ENCODE data around the gene FBXW11. TPM values are rescaled to one million over a fixed set of nuclear protein-coding genes. Genes with fewer than 3 reads are reported as not detected.

FBXW11 gene
- total and polyA plus RNA-seq, 4 donors = 7.6 to 87.5 (median 35.2) TPM

DNA sequence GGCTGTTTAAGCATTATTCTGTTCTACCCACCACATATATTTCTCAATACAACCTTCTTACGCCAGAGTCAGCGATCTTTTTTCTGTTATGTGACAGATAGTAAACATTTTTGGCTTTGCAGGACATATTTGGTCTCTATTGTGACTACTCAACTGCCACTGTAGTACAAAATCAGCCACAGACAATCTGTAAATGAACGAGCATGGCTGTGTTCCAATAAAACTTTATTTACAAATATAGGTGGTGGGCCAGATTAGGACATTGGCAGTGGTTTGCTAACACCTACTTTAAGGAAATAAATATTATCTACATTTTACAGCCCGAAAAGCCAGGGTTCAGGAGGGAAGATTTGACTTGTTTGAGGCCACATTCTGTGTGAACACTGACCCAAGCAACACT, 40.2 kb upstream of the FBXW11 start:
- Histone ChIP-seq H3K9ac (ENCODE audit: insufficient read depth in 1 of 2, low read length in 2 of 2) (no peak overlapping the region), H3K27ac (ENCODE audit: low read depth in 1 of 2, low read length in 1 of 2) (no peak overlapping the region), H3K4me1 (ENCODE audit: control insufficient read depth in 5 of 5, insufficient read depth in 5 of 5, low read length in 5 of 5) (peaks cover 0 to 3% (median 3%) of the 10 kb centered on the region in 5 donors), H3K27me3 (ENCODE audit: control insufficient read depth in 3 of 3, insufficient read depth in 3 of 3, low read length in 2 of 3) (no peaks in the 10 kb centered on the region), H3K4me3 (no peak overlapping the region), H3K36me3 (ENCODE audit: control insufficient read depth in 4 of 4, insufficient read depth in 4 of 4, low read length in 4 of 4) (peaks cover 0 to 33% (median 1%) of the 10 kb centered on the region in 4 donors), H3K9me3 (ENCODE audit: control insufficient read depth in 4 of 4, insufficient read depth in 3 of 4, low read length in 3 of 4) (no peaks in the 10 kb centered on the region)
- TF ChIP-seq, protein P1, sequence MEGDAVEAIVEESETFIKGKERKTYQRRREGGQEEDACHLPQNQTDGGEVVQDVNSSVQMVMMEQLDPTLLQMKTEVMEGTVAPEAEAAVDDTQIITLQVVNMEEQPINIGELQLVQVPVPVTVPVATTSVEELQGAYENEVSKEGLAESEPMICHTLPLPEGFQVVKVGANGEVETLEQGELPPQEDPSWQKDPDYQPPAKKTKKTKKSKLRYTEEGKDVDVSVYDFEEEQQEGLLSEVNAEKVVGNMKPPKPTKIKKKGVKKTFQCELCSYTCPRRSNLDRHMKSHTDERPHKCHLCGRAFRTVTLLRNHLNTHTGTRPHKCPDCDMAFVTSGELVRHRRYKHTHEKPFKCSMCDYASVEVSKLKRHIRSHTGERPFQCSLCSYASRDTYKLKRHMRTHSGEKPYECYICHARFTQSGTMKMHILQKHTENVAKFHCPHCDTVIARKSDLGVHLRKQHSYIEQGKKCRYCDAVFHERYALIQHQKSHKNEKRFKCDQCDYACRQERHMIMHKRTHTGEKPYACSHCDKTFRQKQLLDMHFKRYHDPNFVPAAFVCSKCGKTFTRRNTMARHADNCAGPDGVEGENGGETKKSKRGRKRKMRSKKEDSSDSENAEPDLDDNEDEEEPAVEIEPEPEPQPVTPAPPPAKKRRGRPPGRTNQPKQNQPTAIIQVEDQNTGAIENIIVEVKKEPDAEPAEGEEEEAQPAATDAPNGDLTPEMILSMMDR (IDR thresholded peaks at IDR 0.05; ENCODE audit: control extremely low read depth, extremely low read depth) = no peak
- 75 to 89% methylated on average over 4 of the region's 4 CpGs for WGBS, 2 donors
- DNase-seq (peak; percentile 26 to 78 (median 75)), ATAC-seq (ENCODE audit: insufficient read depth, low FRiP score) (no peak)

DNA sequence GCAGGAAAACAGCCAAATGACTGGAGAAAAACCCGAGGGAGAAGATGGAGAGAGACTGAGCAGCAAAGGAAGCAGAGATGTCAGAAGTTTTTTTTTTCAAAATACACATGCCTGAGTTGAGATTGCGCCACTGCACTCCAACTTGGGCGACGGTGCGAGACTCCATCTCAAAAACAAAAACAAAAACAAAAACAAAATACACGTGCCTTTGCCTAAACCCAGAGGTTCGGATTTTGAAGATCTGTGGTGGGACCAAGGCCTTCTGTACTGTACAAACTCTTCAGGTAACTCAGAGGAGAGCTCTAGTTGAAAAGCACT, 38.8 kb upstream of the FBXW11 start:
- ATAC-seq (ENCODE audit: insufficient read depth, low FRiP score) = no peak
- peaks cover 0 to 25% (median 1%) of the 10 kb centered on the region in 4 donors for H3K36me3 ChIP-seq (ENCODE audit: control insufficient read depth in 4 of 4, insufficient read depth in 4 of 4, low read length in 4 of 4)
- H3K9ac ChIP-seq (ENCODE audit: insufficient read depth in 1 of 2, low read length in 2 of 2) = no peak overlapping the region
- peaks cover 0 to 5% (median 3%) of the 10 kb centered on the region in 5 donors for H3K4me1 ChIP-seq (ENCODE audit: control insufficient read depth in 5 of 5, insufficient read depth in 5 of 5, low read length in 5 of 5)
- WGBS, 2 donors = 56 to 72% methylated on average over 7 of the region's 7 CpGs
- H3K27ac ChIP-seq (ENCODE audit: low read depth in 1 of 2, low read length in 1 of 2) = no peak overlapping the region
- H3K4me3 ChIP-seq = no peak overlapping the region
- TF ChIP-seq, protein P1 (IDR thresholded peaks at IDR 0.05; ENCODE audit: control extremely low read depth, extremely low read depth) = no peak
- H3K9me3 ChIP-seq (ENCODE audit: control insufficient read depth in 4 of 4, insufficient read depth in 3 of 4, low read length in 3 of 4) = no peaks in the 10 kb centered on the region
- no peaks in the 10 kb centered on the region for H3K27me3 ChIP-seq (ENCODE audit: control insufficient read depth in 3 of 3, insufficient read depth in 3 of 3, low read length in 2 of 3)
- no peak for DNase-seq

DNA sequence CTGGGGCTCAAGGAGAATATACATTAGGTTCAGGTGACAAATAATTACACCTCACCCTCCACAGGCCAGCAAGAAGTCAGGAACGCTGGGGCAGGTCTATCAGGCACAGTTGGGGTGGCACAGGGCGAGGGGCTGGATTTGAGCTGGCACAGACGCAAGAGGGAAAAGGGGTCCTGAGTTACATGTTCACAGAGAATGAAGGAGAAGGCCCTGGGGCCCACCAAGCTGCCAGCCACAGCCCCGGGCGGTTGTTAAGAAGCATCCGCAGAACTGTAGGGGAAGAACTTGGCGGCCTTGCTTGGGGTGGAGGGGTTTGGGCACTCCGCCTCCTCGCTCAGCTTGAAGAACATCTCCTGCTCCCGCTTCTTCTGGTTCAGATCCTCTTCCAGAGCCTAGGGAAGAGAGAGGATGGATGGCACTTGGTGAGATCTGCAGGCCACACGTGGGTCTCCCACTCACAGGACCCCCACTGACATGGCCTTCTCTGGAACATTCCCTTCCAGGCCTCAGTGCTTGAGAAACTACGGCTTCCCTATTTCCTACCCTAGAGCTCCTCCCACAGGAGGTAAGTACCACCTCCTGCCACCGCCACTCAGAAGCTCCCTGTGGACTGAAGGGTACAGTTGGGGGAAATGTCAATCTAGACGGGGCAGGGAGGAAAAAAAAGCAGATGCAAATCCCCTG, 38.3 kb upstream of the FBXW11 start:
- H3K4me1 ChIP-seq (ENCODE audit: control insufficient read depth in 5 of 5, insufficient read depth in 5 of 5, low read length in 5 of 5) = peaks cover 0 to 5% (median 3%) of the 10 kb centered on the region in 5 donors
- peaks cover 0 to 25% (median 1%) of the 10 kb centered on the region in 4 donors for H3K36me3 ChIP-seq (ENCODE audit: control insufficient read depth in 4 of 4, insufficient read depth in 4 of 4, low read length in 4 of 4)
- no peak for DNase-seq
- ATAC-seq (ENCODE audit: insufficient read depth, low FRiP score) = no peak
- no peak overlapping the region for H3K4me3 ChIP-seq
- H3K27me3 ChIP-seq (ENCODE audit: control insufficient read depth in 3 of 3, insufficient read depth in 3 of 3, low read length in 2 of 3) = no peaks in the 10 kb centered on the region
- TF ChIP-seq, protein P1 (IDR thresholded peaks at IDR 0.05; ENCODE audit: control extremely low read depth, extremely low read depth) = no peak
- H3K27ac ChIP-seq (ENCODE audit: low read depth in 1 of 2, low read length in 1 of 2) = no peak overlapping the region
- H3K9me3 ChIP-seq (ENCODE audit: control insufficient read depth in 4 of 4, insufficient read depth in 3 of 4, low read length in 3 of 4) = no peaks in the 10 kb centered on the region
- H3K9ac ChIP-seq (ENCODE audit: insufficient read depth in 1 of 2, low read length in 2 of 2) = no peak overlapping the region
- 77 to 90% methylated on average over 14 of the region's 14 CpGs for WGBS, 2 donors

DNA sequence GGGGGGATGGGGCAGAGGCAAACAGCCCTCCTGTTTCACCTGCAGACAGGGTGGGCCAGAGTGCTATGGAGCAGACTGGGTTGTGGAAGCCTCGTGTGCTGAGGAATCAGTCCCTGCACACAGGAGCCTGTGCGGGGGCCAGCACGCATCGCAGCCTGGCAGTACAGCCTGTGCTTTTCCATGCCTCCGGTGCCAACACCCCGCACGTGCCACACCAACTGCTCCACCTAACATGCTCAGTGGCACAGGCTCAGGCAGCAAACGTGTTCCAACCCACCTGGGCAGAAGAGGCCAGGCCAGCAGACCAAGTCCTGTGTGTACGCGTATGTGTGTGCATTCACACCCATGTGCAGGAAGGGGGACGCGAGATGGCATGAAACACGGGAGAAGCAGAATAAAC, 37.4 kb upstream of the FBXW11 start:
- Histone ChIP-seq H3K9me3 (ENCODE audit: control insufficient read depth in 4 of 4, insufficient read depth in 3 of 4, low read length in 3 of 4) (no peaks in the 10 kb centered on the region), H3K27ac (ENCODE audit: low read depth in 1 of 2, low read length in 1 of 2) (no peak overlapping the region), H3K27me3 (ENCODE audit: control insufficient read depth in 3 of 3, insufficient read depth in 3 of 3, low read length in 2 of 3) (no peaks in the 10 kb centered on the region), H3K9ac (ENCODE audit: insufficient read depth in 1 of 2, low read length in 2 of 2) (no peak overlapping the region), H3K4me1 (ENCODE audit: control insufficient read depth in 5 of 5, insufficient read depth in 5 of 5, low read length in 5 of 5) (peaks cover 0 to 5% (median 0%) of the 10 kb centered on the region in 5 donors), H3K36me3 (ENCODE audit: control insufficient read depth in 4 of 4, insufficient read depth in 4 of 4, low read length in 4 of 4) (peaks cover 0 to 20% (median under 1%) of the 10 kb centered on the region in 4 donors), H3K4me3 (no peak overlapping the region)
- WGBS, 2 donors = 89% methylated on average over 13 of the region's 13 CpGs
- ATAC-seq (ENCODE audit: insufficient read depth, low FRiP score) (no peak), DNase-seq (no peak)
- TF ChIP-seq, protein P1 (IDR thresholded peaks at IDR 0.05; ENCODE audit: control extremely low read depth, extremely low read depth) = no peak
